Measurements from ENCODE around the gene TTBK2.

Gene TTBK2

GRCh38 chr15:42920519-42921341, at the start of gene TTBK2:
Gene TTBK2 (minus strand): TSS chr15:42920778. CDS start chr15:42878617, 42,161 bp downstream.
- peak within 1 kb of the TSS; percentile 79 for H3K4me3 ChIP-seq (ENCODE audit: low read depth, low read length)
- no peaks in the 10 kb centered on the region for H3K36me3 ChIP-seq (ENCODE audit: control insufficient read depth in 2 of 2, insufficient read depth in 1 of 2, low read length in 2 of 2)
- CTCF ChIA-PET, result no interaction called here
- POLR2A ChIA-PET, result no interaction called here
- no peaks in the 10 kb centered on the region for H3K9me3 ChIP-seq (ENCODE audit: control insufficient read depth, insufficient read depth, low read depth, low read length)
- no peaks in the 10 kb centered on the region for H3K4me1 ChIP-seq (ENCODE audit: control insufficient read depth, insufficient read depth, low read length)
- peak within 1 kb of the TSS; percentile 72 for H3K27ac ChIP-seq (ENCODE audit: extremely low read depth, low read depth, low read length)
- TF ChIP-seq ZNF777 (tag by site-specific recombination; IDR thresholded peaks at IDR 0.05; ENCODE audit: borderline replicate concordance) (no peak), ZBTB6 (tag by site-specific recombination; IDR thresholded peaks at IDR 0.05) (no peak), ZNF18 (tag by site-specific recombination; IDR thresholded peaks at IDR 0.05) (no peak), ZSCAN23 (tag by site-specific recombination; IDR thresholded peaks at IDR 0.05) (no peak), ZSCAN30 (tag by site-specific recombination; IDR thresholded peaks at IDR 0.05) (0 out of 2 replicates have a peak, but pooled peaks have one; percentile 12), TCF7L2 (IDR thresholded peaks at IDR 0.05; ENCODE audit: borderline replicate concordance, low read depth, low read length) (no peak), ZNF621 (tag by site-specific recombination; IDR thresholded peaks at IDR 0.05) (no peak), ZNF19 (tag by site-specific recombination; IDR thresholded peaks at IDR 0.05; ENCODE audit: low read depth) (no peak), ZNF629 (tag by site-specific recombination; IDR thresholded peaks at IDR 0.05) (no peak), OVOL3 (tag by site-specific recombination; IDR thresholded peaks at IDR 0.05) (peak; percentile 96), OSR2 (tag by site-specific recombination; IDR thresholded peaks at IDR 0.05) (no peak; the same call in 1 of the 2 replicates), ZNF221 (tag by site-specific recombination; IDR thresholded peaks at IDR 0.05; ENCODE audit: borderline replicate concordance) (no peak), KLF10 (tag by site-specific recombination; IDR thresholded peaks at IDR 0.05) (peak; percentile 77), ZNF23 (tag by site-specific recombination; IDR thresholded peaks at IDR 0.05; ENCODE audit: borderline replicate concordance) (no peak), ZNF146 (tag by site-specific recombination; IDR thresholded peaks at IDR 0.05) (peak; percentile 7; the same call in 1 of the 2 replicates), SETDB1 (IDR thresholded peaks at IDR 0.05; ENCODE audit: insufficient read length, low read length) (no peak), ZNF133 (tag by site-specific recombination; IDR thresholded peaks at IDR 0.05) (no peak), ZNF654 (tag by site-specific recombination; IDR thresholded peaks at IDR 0.05; ENCODE audit: low read depth) (no peak), ZNF561 (tag by site-specific recombination; IDR thresholded peaks at IDR 0.05; ENCODE audit: borderline replicate concordance) (no peak; the same call in 1 of the 2 replicates), ZNF544 (tag by site-specific recombination; IDR thresholded peaks at IDR 0.05) (no peak)
- TF ChIP-seq, protein P1, sequence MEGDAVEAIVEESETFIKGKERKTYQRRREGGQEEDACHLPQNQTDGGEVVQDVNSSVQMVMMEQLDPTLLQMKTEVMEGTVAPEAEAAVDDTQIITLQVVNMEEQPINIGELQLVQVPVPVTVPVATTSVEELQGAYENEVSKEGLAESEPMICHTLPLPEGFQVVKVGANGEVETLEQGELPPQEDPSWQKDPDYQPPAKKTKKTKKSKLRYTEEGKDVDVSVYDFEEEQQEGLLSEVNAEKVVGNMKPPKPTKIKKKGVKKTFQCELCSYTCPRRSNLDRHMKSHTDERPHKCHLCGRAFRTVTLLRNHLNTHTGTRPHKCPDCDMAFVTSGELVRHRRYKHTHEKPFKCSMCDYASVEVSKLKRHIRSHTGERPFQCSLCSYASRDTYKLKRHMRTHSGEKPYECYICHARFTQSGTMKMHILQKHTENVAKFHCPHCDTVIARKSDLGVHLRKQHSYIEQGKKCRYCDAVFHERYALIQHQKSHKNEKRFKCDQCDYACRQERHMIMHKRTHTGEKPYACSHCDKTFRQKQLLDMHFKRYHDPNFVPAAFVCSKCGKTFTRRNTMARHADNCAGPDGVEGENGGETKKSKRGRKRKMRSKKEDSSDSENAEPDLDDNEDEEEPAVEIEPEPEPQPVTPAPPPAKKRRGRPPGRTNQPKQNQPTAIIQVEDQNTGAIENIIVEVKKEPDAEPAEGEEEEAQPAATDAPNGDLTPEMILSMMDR (tag by site-specific recombination; IDR thresholded peaks at IDR 0.05), result no peak
- TF ChIP-seq, protein P2, sequence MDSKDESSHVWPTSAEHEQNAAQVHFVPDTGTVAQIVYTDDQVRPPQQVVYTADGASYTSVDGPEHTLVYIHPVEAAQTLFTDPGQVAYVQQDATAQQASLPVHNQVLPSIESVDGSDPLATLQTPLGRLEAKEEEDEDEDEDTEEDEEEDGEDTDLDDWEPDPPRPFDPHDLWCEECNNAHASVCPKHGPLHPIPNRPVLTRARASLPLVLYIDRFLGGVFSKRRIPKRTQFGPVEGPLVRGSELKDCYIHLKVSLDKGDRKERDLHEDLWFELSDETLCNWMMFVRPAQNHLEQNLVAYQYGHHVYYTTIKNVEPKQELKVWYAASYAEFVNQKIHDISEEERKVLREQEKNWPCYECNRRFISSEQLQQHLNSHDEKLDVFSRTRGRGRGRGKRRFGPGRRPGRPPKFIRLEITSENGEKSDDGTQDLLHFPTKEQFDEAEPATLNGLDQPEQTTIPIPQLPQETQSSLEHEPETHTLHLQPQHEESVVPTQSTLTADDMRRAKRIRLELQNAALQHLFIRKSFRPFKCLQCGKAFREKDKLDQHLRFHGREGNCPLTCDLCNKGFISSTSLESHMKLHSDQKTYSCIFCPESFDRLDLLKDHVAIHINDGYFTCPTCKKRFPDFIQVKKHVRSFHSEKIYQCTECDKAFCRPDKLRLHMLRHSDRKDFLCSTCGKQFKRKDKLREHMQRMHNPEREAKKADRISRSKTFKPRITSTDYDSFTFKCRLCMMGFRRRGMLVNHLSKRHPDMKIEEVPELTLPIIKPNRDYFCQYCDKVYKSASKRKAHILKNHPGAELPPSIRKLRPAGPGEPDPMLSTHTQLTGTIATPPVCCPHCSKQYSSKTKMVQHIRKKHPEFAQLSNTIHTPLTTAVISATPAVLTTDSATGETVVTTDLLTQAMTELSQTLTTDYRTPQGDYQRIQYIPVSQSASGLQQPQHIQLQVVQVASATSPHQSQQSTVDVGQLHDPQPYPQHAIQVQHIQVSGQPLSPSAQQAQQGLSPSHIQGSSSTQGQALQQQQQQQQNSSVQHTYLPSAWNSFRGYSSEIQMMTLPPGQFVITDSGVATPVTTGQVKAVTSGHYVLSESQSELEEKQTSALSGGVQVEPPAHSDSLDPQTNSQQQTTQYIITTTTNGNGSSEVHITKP (tag by site-specific recombination; IDR thresholded peaks at IDR 0.05), result peak; percentile 44
- TF ChIP-seq, protein P3, sequence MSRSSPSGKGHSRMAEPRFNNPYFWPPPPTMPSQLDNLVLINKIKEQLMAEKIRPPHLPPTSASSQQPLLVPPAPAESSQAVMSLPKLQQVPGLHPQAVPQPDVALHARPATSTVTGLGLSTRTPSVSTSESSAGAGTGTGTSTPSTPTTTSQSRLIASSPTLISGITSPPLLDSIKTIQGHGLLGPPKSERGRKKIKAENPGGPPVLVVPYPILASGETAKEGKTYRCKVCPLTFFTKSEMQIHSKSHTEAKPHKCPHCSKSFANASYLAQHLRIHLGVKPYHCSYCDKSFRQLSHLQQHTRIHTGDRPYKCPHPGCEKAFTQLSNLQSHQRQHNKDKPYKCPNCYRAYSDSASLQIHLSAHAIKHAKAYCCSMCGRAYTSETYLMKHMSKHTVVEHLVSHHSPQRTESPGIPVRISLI (tag by site-specific recombination; IDR thresholded peaks at IDR 0.05), result no peak
- TF ChIP-seq, protein P4, sequence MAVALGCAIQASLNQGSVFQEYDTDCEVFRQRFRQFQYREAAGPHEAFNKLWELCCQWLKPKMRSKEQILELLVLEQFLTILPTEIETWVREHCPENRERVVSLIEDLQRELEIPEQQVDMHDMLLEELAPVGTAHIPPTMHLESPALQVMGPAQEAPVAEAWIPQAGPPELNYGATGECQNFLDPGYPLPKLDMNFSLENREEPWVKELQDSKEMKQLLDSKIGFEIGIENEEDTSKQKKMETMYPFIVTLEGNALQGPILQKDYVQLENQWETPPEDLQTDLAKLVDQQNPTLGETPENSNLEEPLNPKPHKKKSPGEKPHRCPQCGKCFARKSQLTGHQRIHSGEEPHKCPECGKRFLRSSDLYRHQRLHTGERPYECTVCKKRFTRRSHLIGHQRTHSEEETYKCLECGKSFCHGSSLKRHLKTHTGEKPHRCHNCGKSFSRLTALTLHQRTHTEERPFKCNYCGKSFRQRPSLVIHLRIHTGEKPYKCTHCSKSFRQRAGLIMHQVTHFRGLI (tag by site-specific recombination; IDR thresholded peaks at IDR 0.05), result peak; percentile 67; the same call in 1 of the 2 replicates

All from HEK293 (cell line).